Kidney epithelial cell (primary cell): ENCODE data around the gene FEV. TPM values are rescaled to one million over a fixed set of nuclear protein-coding genes. Genes with fewer than 3 reads are reported as not detected.

Source experiments
- DNase-seq: peaks from one replicate; pipeline ENCODE4 v3.0.0-alpha.2; 2010; ENCODE audit warnings: low read depth
- H3K27me3 ChIP-seq: 2 replicates; pipeline ENCODE4 v1.6.0; 2011; ENCODE audit warnings: low read length; ENCODE audit not compliant: control insufficient read depth, insufficient read depth
- H3K36me3 ChIP-seq: 2 replicates; pipeline ENCODE4 v1.5.1; 2011; ENCODE audit warnings: low read length; ENCODE audit not compliant: control insufficient read depth, insufficient read depth
- H3K4me3 ChIP-seq: 2 replicates; pipeline ENCODE4 v1.5.1; 2011; ENCODE audit warnings: low read depth, mild to moderate bottlenecking, control low read depth, low read length
- CTCF ChIP-seq: IDR thresholded peaks from 2 replicates; pipeline ENCODE4 v1.5.1; 2011; ENCODE audit warnings: mild to moderate bottlenecking, moderate library complexity, low read length, control low read depth, inconsistent platforms; ENCODE audit not compliant: insufficient read depth, poor library complexity, severe bottlenecking
- total RNA-seq: library from RNA; depleted of rRNA; stranded (reverse); fragments of >200 nt; gene quantifications from 2 replicates; pipeline ENCODE4 v1.2.3, GENCODE V29; 2015

The FEV gene
- total RNA-seq, 1 donor from 2014 or later, result not detected

- H3K4me3 ChIP-seq, result no peak overlapping the region
- H3K27me3 ChIP-seq, result peaks cover 67% of the 10 kb centered on the region
- no peak for TF ChIP-seq CTCF
- H3K36me3 ChIP-seq, result no peaks in the 10 kb centered on the region
- DNase-seq, result no peak
Measured at GRCh38 chr2:218961229-218961628, 23.8 kb downstream of the FEV start.

GRCh38 chr2:218960309-218961165, 24.4 kb downstream of the FEV start:
- H3K4me3 ChIP-seq, result no peak overlapping the region
- H3K27me3 ChIP-seq, result peaks cover 70% of the 10 kb centered on the region
- DNase-seq, result no peak
- no peaks in the 10 kb centered on the region for H3K36me3 ChIP-seq
- no peak for TF ChIP-seq CTCF

- Histone ChIP-seq H3K36me3 (no peaks in the 10 kb centered on the region), H3K27me3 (peaks cover 76% of the 10 kb centered on the region), H3K4me3 (peak overlapping the region; percentile 20)
- no peak for TF ChIP-seq CTCF
- DNase-seq, result no peak
Measured at GRCh38 chr2:218959761-218960308, 25.1 kb downstream of the FEV start.

DNA sequence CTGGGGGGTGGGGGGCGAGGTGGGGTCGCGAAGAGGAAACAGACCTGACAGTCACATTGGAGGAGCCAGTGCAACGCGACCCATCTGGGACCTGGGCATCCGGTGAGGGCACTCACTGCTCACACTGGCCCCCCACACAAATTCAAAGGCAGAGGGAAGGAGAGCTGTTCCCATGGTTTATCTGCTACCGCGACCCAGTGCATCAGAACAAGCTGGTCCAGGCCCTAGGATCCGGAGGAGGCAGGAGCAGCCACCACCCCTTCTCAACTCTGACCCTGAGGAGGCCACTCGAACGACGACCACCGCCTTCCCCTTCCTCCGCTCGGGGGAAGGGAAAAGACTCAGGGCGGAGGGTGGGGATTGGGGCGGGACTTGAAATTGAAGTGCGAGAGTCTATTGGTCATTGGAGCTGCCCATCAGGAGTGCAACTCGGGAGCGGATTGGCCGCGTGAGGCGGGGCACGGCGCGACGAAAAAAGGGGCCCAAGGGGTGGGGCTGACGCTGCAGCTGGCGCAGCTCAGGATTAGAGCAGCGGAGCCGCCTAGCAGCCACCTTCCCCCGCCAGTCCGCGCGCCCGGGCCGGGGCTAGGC, 25.7 kb downstream of the FEV start, which contains the start of gene CDK5R2:
CDK5R2 (plus strand) TSS at position 526 of the 591 bp plus-strand sequence. CDS start 155 bp downstream, outside the sequence.
- H3K36me3 ChIP-seq, result no peaks in the 10 kb centered on the region
- peak; percentile 14 for DNase-seq
- H3K27me3 ChIP-seq, result peaks cover 80% of the 10 kb centered on the region
- peak within 1 kb of the TSS; percentile 20 for H3K4me3 ChIP-seq
- no peak for TF ChIP-seq CTCF

GRCh38 chr2:218958276-218958675, 26.7 kb downstream of the FEV start:
- Histone ChIP-seq H3K27me3 (peaks cover 82% of the 10 kb centered on the region), H3K36me3 (no peaks in the 10 kb centered on the region), H3K4me3 (no peak overlapping the region)
- TF ChIP-seq CTCF, result no peak
- DNase-seq, result no peak
